PC-3 (cell line): Measurements from ENCODE around the gene PPIL4. TPM values are rescaled to one million over a fixed set of nuclear protein-coding genes. Genes with fewer than 3 reads are reported as not detected.
"Not testable (repeated sequence)": the region's sequence is repeated elsewhere in the genome, so short reads cannot be mapped to it uniquely, and the experiment has no call there.

Source experiments
- ATAC-seq: fragments of 200-7000 bp; cut with Tn5 transposase; 2 replicates; pipeline ENCODE4 v1.9.1; 2020; ENCODE audit warnings: mild to moderate bottlenecking, moderate library complexity
- BruUV-seq: library from RNA; stranded (reverse); fragments of 400-500 nt; replicated peaks from 2 replicates; lab custom pipeline; 2021; lab: Mats Ljungman, UMichigan
- CTCF ChIA-PET: fragments of 300-600 bp; sonication (Branson Sonifier 250); formaldehyde crosslinking; loops from one replicate; lab custom pipeline; 2022; ENCODE audit warnings: antibody characterized with exemption; lab: Charles Lee
- POLR2A ChIA-PET: fragments of 300-600 bp; sonication (Branson Sonifier 250); formaldehyde crosslinking; loops from one replicate; lab custom pipeline; 2022; ENCODE audit warnings: antibody characterized with exemption; ENCODE audit not compliant: unreplicated experiment; lab: Charles Lee
- DNase-seq: peaks from one replicate; pipeline ENCODE4 v3.0.0-alpha.2; 2015
- H2AFZ ChIP-seq: fragments of 300-600 bp; sonication (generic); 2 replicates; pipeline ENCODE4 v1.6.0; 2016; ENCODE audit warnings: antibody characterized with exemption, low read length
- H3F3A ChIP-seq: fragments of 300-600 bp; sonication (generic); one replicate; pipeline ENCODE4 v1.6.0; 2017; ENCODE audit warnings: antibody characterized with exemption, low read length, control low read depth, mild to moderate bottlenecking; ENCODE audit not compliant: unreplicated experiment
- H3K27ac ChIP-seq: fragments of 300-600 bp; sonication (generic); 2 replicates; pipeline ENCODE4 v1.5.1; 2016; ENCODE audit warnings: mild to moderate bottlenecking, low read length
- H3K27me3 ChIP-seq: fragments of 300-600 bp; sonication (generic); 2 replicates; pipeline ENCODE4 v1.6.1; 2016; ENCODE audit warnings: low read length, mixed read lengths
- H3K36me3 ChIP-seq: fragments of 300-600 bp; sonication (generic); 2 replicates; pipeline ENCODE4 v1.6.1; 2016; ENCODE audit warnings: low read depth, mixed run types, low read length, mixed read lengths
- H3K4me1 ChIP-seq: fragments of 300-600 bp; sonication (generic); 2 replicates; pipeline ENCODE4 v1.5.1; 2016; ENCODE audit warnings: low read length; ENCODE audit not compliant: insufficient read depth
- H3K4me2 ChIP-seq: fragments of 300-600 bp; sonication (generic); 2 replicates; pipeline ENCODE4 v1.6.0; 2016; ENCODE audit warnings: low read length
- H3K4me3 ChIP-seq: fragments of 300-600 bp; sonication (generic); 2 replicates; pipeline ENCODE4 v1.5.1; 2016; ENCODE audit warnings: mild to moderate bottlenecking, low read length, mixed read lengths
- H3K79me2 ChIP-seq: fragments of 300-600 bp; sonication (generic); 2 replicates; pipeline ENCODE4 v1.6.1; 2017; ENCODE audit warnings: low read length, mixed read lengths
- H3K9ac ChIP-seq: fragments of 300-600 bp; sonication (generic); 2 replicates; pipeline ENCODE4 v1.6.0; 2016; ENCODE audit warnings: mild to moderate bottlenecking, low read length
- H3K9me2 ChIP-seq: fragments of 300-600 bp; sonication (generic); replicated peaks from 2 replicates; pipeline ENCODE4 v1.6.1; 2016; ENCODE audit warnings: mixed run types, low read length, mixed read lengths
- H3K9me3 ChIP-seq: fragments of 300-600 bp; sonication (generic); 2 replicates; pipeline ENCODE4 v1.6.1; 2016; ENCODE audit warnings: low read length, mixed read lengths
- H4K20me1 ChIP-seq: fragments of 300-600 bp; sonication (generic); 2 replicates; pipeline ENCODE4 v1.6.1; 2016; ENCODE audit warnings: low read length, mixed read lengths
- CTCF ChIP-seq: fragments of 300-600 bp; sonication (generic); conservative IDR thresholded peaks from 2 replicates; pipeline ENCODE4 v1.5.1; 2017; ENCODE audit warnings: antibody characterized with exemption, low read depth, mild to moderate bottlenecking, low read length
- EZH2 ChIP-seq: fragments of 300-600 bp; sonication (generic); IDR thresholded peaks from one replicate; pipeline ENCODE4 v1.6.1; 2017; ENCODE audit warnings: antibody characterized with exemption, mild to moderate bottlenecking, low read length; ENCODE audit not compliant: unreplicated experiment
- EZH2phosphoT487 ChIP-seq: fragments of 300-600 bp; sonication (generic); IDR thresholded peaks from 2 replicates; pipeline ENCODE4 v1.6.1; 2018; ENCODE audit warnings: mild to moderate bottlenecking, antibody characterized with exemption, low read length, borderline replicate concordance
- intact Hi-C: fragments of 100-400 bp; cut with micrococcal nuclease; formaldehyde crosslinking; loops from 2 replicates; pipeline ENCODE4 v1.9.0; 2023
- total RNA-seq: library from RNA; depleted of rRNA; stranded (reverse); fragments of >200 nt; gene quantifications from 2 replicates; pipeline ENCODE4 v1.2.3, GENCODE V29; 2014

Gene PPIL4
- total RNA-seq, 1 experiment from 2014 or later: 12.8 TPM

- Histone ChIP-seq H3K4me2 (peak overlapping the region; percentile 43; the same call in 1 of the 2 replicates), H3K4me3 (no peak overlapping the region), H4K20me1 (no peaks in the 10 kb centered on the region), H3K9me3 (no peaks in the 10 kb centered on the region), H3K79me2 (no peaks in the 10 kb centered on the region), H2AFZ (no peak overlapping the region), H3K9me2 (no peaks in the 10 kb centered on the region), H3K27me3 (no peaks in the 10 kb centered on the region), H3K27ac (peak overlapping the region; percentile 75), H3K9ac (peak overlapping the region; percentile 6; the same call in 1 of the 2 replicates), H3K36me3 (no peaks in the 10 kb centered on the region), H3K4me1 (peaks cover 29% of the 10 kb centered on the region), H3F3A (no peaks in the 10 kb centered on the region)
- DNase-seq (peak; percentile 92), ATAC-seq (peak; percentile 79)
- CTCF ChIA-PET: no interaction called here
- intact Hi-C loops: loop anchor here (1.0 to 10.0 kb wide), 3 partner anchors 164 to 470 kb away; no protein-coding TSS in a partner anchor
- no TSS peak for BruUV-seq
- no peak for TF ChIP-seq EZH2phosphoT487
- TF ChIP-seq CTCF: no peak
- TF ChIP-seq EZH2: no peak
- POLR2A ChIA-PET: no interaction called here
These were observed 46.8 kb downstream of the PPIL4 start for GRCh38 chr6:149499066-149499465.

- DNase-seq (no peak), ATAC-seq (no peak)
- Histone ChIP-seq H3K27me3 (no peaks in the 10 kb centered on the region), H3K79me2 (no peaks in the 10 kb centered on the region), H3F3A (no peaks in the 10 kb centered on the region), H3K9ac (no peak overlapping the region), H2AFZ (no peak overlapping the region), H3K4me3 (no peak overlapping the region), H3K9me3 (no peaks in the 10 kb centered on the region), H4K20me1 (no peaks in the 10 kb centered on the region), H3K9me2 (no peaks in the 10 kb centered on the region), H3K27ac (no peak overlapping the region), H3K36me3 (no peaks in the 10 kb centered on the region), H3K4me1 (peaks cover 29% of the 10 kb centered on the region), H3K4me2 (no peak overlapping the region)
- ChIA-PET POLR2A (no interaction called here), CTCF (no interaction called here)
- TF ChIP-seq EZH2 (no peak), EZH2phosphoT487 (no peak), CTCF (no peak)
- BruUV-seq: no TSS peak
- intact Hi-C loops: loop anchor here (5.0 to 10.0 kb wide), 2 partner anchors 163 to 415 kb away; no protein-coding TSS in a partner anchor
These were observed 48.5 kb downstream of the PPIL4 start for GRCh38 chr6:149497365-149497764.

GRCh38 chr6:149496597-149496996, 49.2 kb downstream of the PPIL4 start:
- ATAC-seq (peak; percentile 76), DNase-seq (peak; percentile 61)
- H3K79me2 ChIP-seq, H3K9ac ChIP-seq, H3K4me3 ChIP-seq, H2AFZ ChIP-seq, H3K27me3 ChIP-seq, H4K20me1 ChIP-seq, H3K9me2 ChIP-seq, POLR2A ChIA-PET, H3K36me3 ChIP-seq, CTCF ChIA-PET, H3K9me3 ChIP-seq, H3F3A ChIP-seq, H3K4me2 ChIP-seq: not testable (repeated sequence)
- intact Hi-C loops: loop anchor here (5.0 to 10.0 kb wide), 2 partner anchors 162 to 414 kb away; no protein-coding TSS in a partner anchor
- Histone ChIP-seq H3K4me1 (peaks cover 29% of the 10 kb centered on the region), H3K27ac (peak overlapping the region; percentile 29; the same call in 1 of the 2 replicates)
- TSS peak; percentile 85 for BruUV-seq

GRCh38 chr6:149495349-149496016, 50.4 kb downstream of the PPIL4 start:
- H3K79me2 ChIP-seq, H3K4me3 ChIP-seq, H2AFZ ChIP-seq, ATAC-seq, H4K20me1 ChIP-seq, H3K9me3 ChIP-seq, POLR2A ChIA-PET, BruUV-seq, H3K9ac ChIP-seq, H3K9me2 ChIP-seq, H3F3A ChIP-seq, H3K27me3 ChIP-seq, DNase-seq, H3K36me3 ChIP-seq: not testable (repeated sequence)
- CTCF ChIA-PET: interaction anchor here (0.6 to 0.7 kb wide), 2 partner anchors 19 to 547 kb away, joined by 3 to 4 read pairs; no protein-coding TSS in a partner anchor
- intact Hi-C loops: loop anchor here (5.0 to 10.0 kb wide), 2 partner anchors 161 to 413 kb away; no protein-coding TSS in a partner anchor
- H3K27ac ChIP-seq: peak overlapping the region; percentile 41
- peak overlapping the region; percentile 40; the same call in 1 of the 2 replicates for H3K4me2 ChIP-seq
- peaks cover 29% of the 10 kb centered on the region for H3K4me1 ChIP-seq

GRCh38 chr6:149494810-149495209, 51.0 kb downstream of the PPIL4 start:
- Histone ChIP-seq H3K4me2 (peak overlapping the region; percentile 40; the same call in 1 of the 2 replicates), H3K4me1 (peaks cover 29% of the 10 kb centered on the region), H3K27ac (peak overlapping the region; percentile 47)
- H3F3A ChIP-seq, H3K27me3 ChIP-seq, H3K79me2 ChIP-seq, H3K9me2 ChIP-seq, H3K4me3 ChIP-seq, H3K36me3 ChIP-seq, H3K9me3 ChIP-seq, POLR2A ChIA-PET, H2AFZ ChIP-seq, H4K20me1 ChIP-seq, BruUV-seq, H3K9ac ChIP-seq: not testable (repeated sequence)
- ATAC-seq (peak; percentile 39), DNase-seq (peak; percentile 74)
- intact Hi-C loops: loop anchor here (5.0 to 10.0 kb wide), 2 partner anchors 160 to 413 kb away; no protein-coding TSS in a partner anchor
- CTCF ChIA-PET: interaction anchor here (0.6 kb wide), 1 partner anchor 547 kb away, joined by 3 read pairs; no protein-coding TSS in a partner anchor
